Stimulated activated CD4-positive, alpha-beta T cell treated with anti-CD3 and anti-CD28 coated beads, Interleukin-15, amount 100 ng/mL, for 48 hours (primary cell): ENCODE measurements around the gene KLHDC1.

Source experiments
- DNase-seq, 2 donors: peaks; one replicate each; pipeline ENCODE4 v3.0.0-alpha.2; 2020; ENCODE audit warnings: low read depth in 2 of 2

The KLHDC1 gene

DNA sequence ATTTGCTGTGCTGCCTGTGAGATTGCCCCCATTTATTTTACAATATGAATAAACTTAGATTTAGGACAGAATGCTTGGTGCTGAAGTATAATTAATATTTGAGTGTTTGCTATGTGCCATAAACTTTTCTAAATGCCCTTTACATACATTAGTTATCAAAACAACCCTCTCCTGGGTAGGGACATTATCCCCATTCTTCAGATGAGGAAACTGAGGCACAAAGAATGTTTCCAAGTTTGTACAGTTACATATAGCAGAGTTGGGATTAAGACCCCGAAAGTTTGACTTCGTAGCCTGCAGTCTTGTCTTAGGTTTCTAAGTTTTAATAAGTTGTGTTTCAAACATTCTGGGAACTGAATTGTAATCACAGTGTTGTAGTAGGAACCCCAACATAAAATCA, 93.4 kb downstream of the KLHDC1 start:
- no peak for DNase-seq

DNA sequence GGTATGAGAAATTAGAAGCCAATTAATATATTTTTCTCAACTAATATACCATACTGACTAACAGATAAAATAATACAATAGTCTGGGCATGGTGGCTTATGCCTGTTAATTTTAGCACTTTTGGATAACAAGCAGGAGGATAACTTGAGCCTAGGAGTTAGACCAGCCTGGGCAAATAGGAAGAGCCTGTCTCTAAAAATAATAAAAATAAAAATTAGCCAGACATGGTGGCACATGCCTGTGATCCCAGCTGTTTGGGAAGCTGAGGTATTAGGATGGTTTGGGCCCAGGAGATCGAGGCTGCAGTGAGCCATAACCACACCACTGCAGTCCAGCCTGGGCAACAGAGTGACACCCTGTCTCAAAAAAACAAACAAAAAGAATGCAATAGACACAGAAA, 99.7 kb downstream of the KLHDC1 start:
- no peak for DNase-seq

DNA sequence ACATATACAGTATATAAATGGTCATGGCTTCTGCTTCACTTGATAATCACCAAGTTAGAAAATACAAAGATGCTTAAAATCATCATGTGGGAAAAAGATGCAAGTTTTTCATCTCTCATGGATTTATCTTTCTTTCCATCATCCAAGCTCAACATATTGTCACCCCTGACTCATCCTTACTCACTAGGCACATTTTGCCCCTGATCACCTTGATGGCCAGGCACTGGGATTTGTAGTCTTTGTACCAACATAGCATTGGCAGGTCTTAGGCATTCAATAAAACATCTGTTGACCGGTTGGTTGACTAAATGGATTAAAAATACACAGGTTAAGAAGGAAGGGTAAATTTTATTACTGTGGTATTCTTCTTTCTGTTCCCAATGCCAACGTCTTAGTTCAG, 103.1 kb downstream of the KLHDC1 start:
- DNase-seq = no peak
